Measurements from ENCODE around the gene LEF1.

Gene LEF1

GRCh38 chr4:108055787-108056186 lies 112.9 kb downstream of the LEF1 start:
- TF ChIP-seq YY1 (IDR thresholded peaks at IDR 0.05; ENCODE audit: low read depth) (no peak), CREB1 (IDR thresholded peaks at IDR 0.05; ENCODE audit: low read depth) (no peak), FOXM1 (IDR thresholded peaks at IDR 0.05; ENCODE audit: borderline replicate concordance, low read depth) (no peak), EP300 (IDR thresholded peaks at IDR 0.05; ENCODE audit: borderline replicate concordance) (no peak), TEAD4 (IDR thresholded peaks at IDR 0.05) (no peak), NFIC (IDR thresholded peaks at IDR 0.05) (no peak), EGR1 (IDR thresholded peaks at IDR 0.05) (no peak)

- TF ChIP-seq CEBPB (IDR thresholded peaks at IDR 0.05) (no peak), TCF12 (IDR thresholded peaks at IDR 0.05; ENCODE audit: low read depth) (no peak), NFIC (IDR thresholded peaks at IDR 0.05) (no peak), TEAD4 (IDR thresholded peaks at IDR 0.05) (no peak), EGR1 (IDR thresholded peaks at IDR 0.05) (no peak), EP300 (IDR thresholded peaks at IDR 0.05; ENCODE audit: borderline replicate concordance) (no peak), YY1 (IDR thresholded peaks at IDR 0.05; ENCODE audit: low read depth) (no peak), RAD21 (IDR thresholded peaks at IDR 0.05; ENCODE audit: low read depth) (no peak), ZBTB7A (IDR thresholded peaks at IDR 0.05; ENCODE audit: low read depth) (no peak), REST (IDR thresholded peaks at IDR 0.05; ENCODE audit: low read depth) (no peak), MAX (IDR thresholded peaks at IDR 0.05) (no peak), FOXM1 (IDR thresholded peaks at IDR 0.05; ENCODE audit: borderline replicate concordance, low read depth) (no peak), TAF1 (IDR thresholded peaks at IDR 0.05; ENCODE audit: low read depth) (no peak)
Measured at GRCh38 chr4:108054025-108054638, 114.6 kb downstream of the LEF1 start.

- TF ChIP-seq REST (IDR thresholded peaks at IDR 0.05; ENCODE audit: low read depth): no peak
Measured at GRCh38 chr4:108053251-108053711, 115.5 kb downstream of the LEF1 start.

GRCh38 chr4:108052558-108053120 lies 116.1 kb downstream of the LEF1 start:
- TF ChIP-seq CREB1 (IDR thresholded peaks at IDR 0.05; ENCODE audit: low read depth): no peak
- TF ChIP-seq REST (IDR thresholded peaks at IDR 0.05; ENCODE audit: low read depth): no peak
- no peak for TF ChIP-seq TCF12 (IDR thresholded peaks at IDR 0.05; ENCODE audit: low read depth)
- no peak for TF ChIP-seq FOXM1 (IDR thresholded peaks at IDR 0.05; ENCODE audit: borderline replicate concordance, low read depth)
- no peak for TF ChIP-seq MAX (IDR thresholded peaks at IDR 0.05)
- TF ChIP-seq ZBTB7A (IDR thresholded peaks at IDR 0.05; ENCODE audit: low read depth): no peak
- no peak for TF ChIP-seq CEBPB (IDR thresholded peaks at IDR 0.05)
- TF ChIP-seq USF1 (IDR thresholded peaks at IDR 0.05): no peak
- no peak for TF ChIP-seq NFIC (IDR thresholded peaks at IDR 0.05)
- no peak for TF ChIP-seq RAD21 (IDR thresholded peaks at IDR 0.05; ENCODE audit: low read depth)
- TF ChIP-seq EP300 (IDR thresholded peaks at IDR 0.05; ENCODE audit: borderline replicate concordance): no peak

- no peak for TF ChIP-seq CEBPB (IDR thresholded peaks at IDR 0.05)
- TF ChIP-seq EP300 (IDR thresholded peaks at IDR 0.05; ENCODE audit: borderline replicate concordance): no peak
- no peak for TF ChIP-seq ZBTB7A (IDR thresholded peaks at IDR 0.05; ENCODE audit: low read depth)
- no peak for TF ChIP-seq TCF12 (IDR thresholded peaks at IDR 0.05; ENCODE audit: low read depth)
- TF ChIP-seq EGR1 (IDR thresholded peaks at IDR 0.05): no peak
- no peak for TF ChIP-seq MAX (IDR thresholded peaks at IDR 0.05)
- TF ChIP-seq FOXM1 (IDR thresholded peaks at IDR 0.05; ENCODE audit: borderline replicate concordance, low read depth): no peak
- no peak for TF ChIP-seq TAF1 (IDR thresholded peaks at IDR 0.05; ENCODE audit: low read depth)
- no peak for TF ChIP-seq YY1 (IDR thresholded peaks at IDR 0.05; ENCODE audit: low read depth)
- TF ChIP-seq NFIC (IDR thresholded peaks at IDR 0.05): no peak
- TF ChIP-seq TEAD4 (IDR thresholded peaks at IDR 0.05): no peak
- no peak for TF ChIP-seq RAD21 (IDR thresholded peaks at IDR 0.05; ENCODE audit: low read depth)
- TF ChIP-seq USF1 (IDR thresholded peaks at IDR 0.05): no peak
- no peak for TF ChIP-seq REST (IDR thresholded peaks at IDR 0.05; ENCODE audit: low read depth)
- TF ChIP-seq CREB1 (IDR thresholded peaks at IDR 0.05; ENCODE audit: low read depth): no peak
Measured at GRCh38 chr4:108051343-108051742, 117.4 kb downstream of the LEF1 start.
